Activated naive CD4-positive, alpha-beta T cell treated with anti-CD3 and anti-CD28 coated beads for 36 hours (primary cell): ENCODE results near the gene ATG5. TPM values are rescaled to one million over a fixed set of nuclear protein-coding genes. Genes with fewer than 3 reads are reported as not detected.
"Not testable (repeated sequence)": the region's sequence is repeated elsewhere in the genome, so short reads cannot be mapped to it uniquely, and the experiment has no call there.

ENCODE experiments used
- CTCF ChIA-PET: fragments of 350-600 bp; sonication (Branson Sonifier 250); formaldehyde crosslinking; loops from one replicate; lab custom pipeline; 2021; ENCODE audit warnings: antibody characterized with exemption; lab: Charles Lee
- DNase-seq: peaks from one replicate; pipeline ENCODE4 v3.0.0-alpha.2; 2020
- H3K27ac Mint-ChIP-seq: one replicate; pipeline ENCODE4 v1.8.0; 2021; ENCODE audit warnings: mild to moderate bottlenecking, mixed read lengths
- H3K27me3 Mint-ChIP-seq: one replicate; pipeline ENCODE4 v1.8.0; 2021; ENCODE audit warnings: low read depth, mixed read lengths
- H3K36me3 Mint-ChIP-seq: one replicate; pipeline ENCODE4 v1.8.0; 2021; ENCODE audit warnings: low read depth, mixed read lengths
- H3K4me1 Mint-ChIP-seq: one replicate; pipeline ENCODE4 v1.8.0; 2021; ENCODE audit warnings: low read depth, mixed read lengths
- H3K4me3 Mint-ChIP-seq: one replicate; pipeline ENCODE4 v1.8.0; 2021; ENCODE audit warnings: mild to moderate bottlenecking, moderate library complexity, mixed read lengths
- H3K9me3 Mint-ChIP-seq: one replicate; pipeline ENCODE4 v1.8.0; 2021; ENCODE audit warnings: mixed read lengths
- intact Hi-C: fragments of 100-400 bp; cut with micrococcal nuclease; formaldehyde crosslinking; loops from one replicate; pipeline ENCODE4 v1.15.1; 2023
- total RNA-seq, 2 experiments: library from RNA; stranded (reverse); gene quantifications; one replicate each; pipeline ENCODE4 v1.2.3, GENCODE V29; 2021

ATG5 gene
- total RNA-seq, 2 experiments from 2014 or later, result 20.2 to 20.7 TPM

DNA sequence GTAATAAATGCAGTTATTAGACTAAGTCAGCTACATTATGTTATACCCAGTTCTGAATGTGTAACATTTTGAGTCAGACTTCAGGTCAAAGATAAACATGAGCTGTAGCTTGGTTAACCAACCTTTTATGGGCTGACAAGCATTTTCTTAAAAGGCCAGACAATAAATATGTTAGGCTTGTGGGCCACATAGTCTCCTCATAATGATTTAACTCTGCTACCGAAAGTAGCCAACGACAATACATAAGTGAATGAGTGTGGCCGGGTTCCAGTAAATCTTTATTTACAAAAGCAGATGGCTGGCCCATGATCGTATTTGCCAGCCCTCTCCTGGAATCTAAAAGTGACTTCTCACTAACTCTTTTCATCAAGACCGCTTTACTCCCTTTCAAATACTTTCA, 49.9 kb downstream of the ATG5 start:
- CTCF ChIA-PET, result no interaction called here

GRCh38 chr6:106273087-106273486, 52.5 kb downstream of the ATG5 start:
- Mint-ChIP-seq H3K36me3 (peaks cover 12% of the 10 kb centered on the region), H3K27me3 (no peaks in the 10 kb centered on the region), H3K9me3 (peaks cover 3% of the 10 kb centered on the region), H3K4me3 (no peak overlapping the region), H3K27ac (peak overlapping the region; percentile 3), H3K4me1 (peaks cover 12% of the 10 kb centered on the region)
- no peak for DNase-seq
- intact Hi-C loops, result no loop called here
- CTCF ChIA-PET, result interaction anchor here (0.7 kb wide), 2 partner anchors 10 to 102 kb away, joined by 3 read pairs; no protein-coding TSS in a partner anchor

More for the DNA sequence above, 49.9 kb downstream of the ATG5 start:
- no peak for DNase-seq
- no peak overlapping the region for H3K4me3 Mint-ChIP-seq
- H3K27ac Mint-ChIP-seq, result no peak overlapping the region
- intact Hi-C loops, result no loop called here
- peaks cover 17% of the 10 kb centered on the region for H3K36me3 Mint-ChIP-seq
- H3K27me3 Mint-ChIP-seq, result no peaks in the 10 kb centered on the region
- H3K9me3 Mint-ChIP-seq, result no peaks in the 10 kb centered on the region
- H3K4me1 Mint-ChIP-seq, result peaks cover 12% of the 10 kb centered on the region

DNA sequence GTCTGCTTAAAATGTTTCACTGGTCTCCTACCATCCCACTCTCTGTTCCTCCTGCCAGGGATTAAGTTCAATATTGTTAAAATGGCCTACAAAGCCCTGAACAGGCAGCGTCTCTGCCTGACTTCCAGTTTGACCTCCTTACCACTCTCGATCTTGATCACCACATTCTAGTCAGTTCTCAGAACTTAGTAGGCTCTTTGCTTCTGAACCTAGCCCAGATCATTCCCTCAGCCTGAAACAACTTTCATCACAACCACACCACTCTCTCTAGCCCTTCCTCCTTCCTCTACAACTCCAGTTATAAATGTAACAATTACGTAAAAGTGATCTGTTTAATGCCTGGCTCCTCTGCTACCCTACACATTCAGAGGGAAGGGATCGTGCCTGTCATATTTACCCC, 53.3 kb downstream of the ATG5 start:
- CTCF ChIA-PET, result no interaction called here
- Mint-ChIP-seq H3K4me3 (no peak overlapping the region), H3K4me1 (peaks cover 16% of the 10 kb centered on the region), H3K9me3 (peaks cover 5% of the 10 kb centered on the region), H3K36me3 (peaks cover 15% of the 10 kb centered on the region), H3K27me3 (no peaks in the 10 kb centered on the region), H3K27ac (no peak overlapping the region)
- intact Hi-C loops, result no loop called here
- no peak for DNase-seq

GRCh38 chr6:106270414-106270813, 55.1 kb downstream of the ATG5 start:
- intact Hi-C loops, result no loop called here
- H3K4me3 Mint-ChIP-seq, result no peak overlapping the region
- DNase-seq, result no peak
- H3K9me3 Mint-ChIP-seq, result peaks cover 22% of the 10 kb centered on the region
- H3K36me3 Mint-ChIP-seq, result peaks cover 29% of the 10 kb centered on the region
- CTCF ChIA-PET, result no interaction called here
- H3K27me3 Mint-ChIP-seq, result no peaks in the 10 kb centered on the region
- no peak overlapping the region for H3K27ac Mint-ChIP-seq
- peaks cover 15% of the 10 kb centered on the region for H3K4me1 Mint-ChIP-seq

- H3K36me3 Mint-ChIP-seq, result peaks cover 38% of the 10 kb centered on the region
- CTCF ChIA-PET, H3K27me3 Mint-ChIP-seq, intact Hi-C loops, DNase-seq, H3K27ac Mint-ChIP-seq, H3K4me3 Mint-ChIP-seq: not testable (repeated sequence)
- H3K9me3 Mint-ChIP-seq, result peaks cover 25% of the 10 kb centered on the region
- peaks cover 15% of the 10 kb centered on the region for H3K4me1 Mint-ChIP-seq
These were observed 56.2 kb downstream of the ATG5 start for GRCh38 chr6:106269268-106269919.

- peaks cover 25% of the 10 kb centered on the region for H3K9me3 Mint-ChIP-seq
- H3K27ac Mint-ChIP-seq, intact Hi-C loops, H3K27me3 Mint-ChIP-seq, H3K4me3 Mint-ChIP-seq, DNase-seq, CTCF ChIA-PET: not testable (repeated sequence)
- H3K36me3 Mint-ChIP-seq, result peaks cover 42% of the 10 kb centered on the region
- H3K4me1 Mint-ChIP-seq, result peaks cover 15% of the 10 kb centered on the region
These were observed 57.1 kb downstream of the ATG5 start for GRCh38 chr6:106268500-106268899.

GRCh38 chr6:106264433-106264832, 61.1 kb downstream of the ATG5 start:
- intact Hi-C loops, H3K27me3 Mint-ChIP-seq, DNase-seq, H3K27ac Mint-ChIP-seq, H3K4me3 Mint-ChIP-seq: not testable (repeated sequence)
- peaks cover 54% of the 10 kb centered on the region for H3K36me3 Mint-ChIP-seq
- peaks cover 18% of the 10 kb centered on the region for H3K4me1 Mint-ChIP-seq
- H3K9me3 Mint-ChIP-seq, result peaks cover 25% of the 10 kb centered on the region
- CTCF ChIA-PET, result interaction anchor here (0.6 kb wide), 1 partner anchor 70 kb away, joined by 5 read pairs; no protein-coding TSS in a partner anchor

DNA sequence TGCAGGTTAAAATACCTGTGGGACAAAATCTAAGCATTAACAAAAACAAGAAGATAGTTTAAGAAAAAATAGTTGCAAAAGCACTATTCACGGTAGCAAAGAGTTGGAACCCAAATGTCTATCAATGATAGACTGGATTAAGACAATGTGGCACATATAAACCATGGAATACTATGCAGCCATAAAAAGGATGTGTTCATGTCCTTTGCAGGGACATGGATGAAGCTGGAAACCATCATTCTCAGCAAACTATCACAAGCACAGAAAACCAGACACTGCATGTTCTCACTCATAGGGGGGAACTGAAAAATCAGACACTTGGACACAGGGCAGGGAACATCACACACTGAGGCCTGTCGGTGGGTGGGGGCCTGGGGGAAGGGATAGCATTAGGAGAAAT, 65.8 kb downstream of the ATG5 start:
- H3K4me1 Mint-ChIP-seq, DNase-seq, intact Hi-C loops, H3K27ac Mint-ChIP-seq, H3K27me3 Mint-ChIP-seq, H3K9me3 Mint-ChIP-seq, CTCF ChIA-PET, H3K4me3 Mint-ChIP-seq: not testable (repeated sequence)
- H3K36me3 Mint-ChIP-seq, result peaks cover 18% of the 10 kb centered on the region

- no peak overlapping the region for H3K27ac Mint-ChIP-seq
These were observed 66.8 kb downstream of the ATG5 start for GRCh38 chr6:106258726-106259125.

DNA sequence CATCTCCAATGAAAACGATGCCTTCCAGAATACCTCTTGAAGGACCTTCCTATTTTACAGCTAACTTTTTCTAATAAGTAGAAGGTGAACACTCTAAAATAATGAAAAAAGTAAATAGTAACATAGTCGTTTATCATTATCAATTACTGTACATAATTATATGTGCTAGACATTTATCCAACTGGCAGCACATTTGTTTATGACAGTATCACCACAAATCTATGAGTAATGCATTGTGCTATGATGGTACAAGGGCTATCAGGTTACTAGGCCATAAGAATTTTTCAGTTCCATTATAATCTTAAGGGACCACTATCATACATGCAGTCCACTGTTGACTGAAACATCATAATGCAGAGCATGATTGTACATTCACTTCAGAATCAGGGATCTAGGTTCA, 68.4 kb downstream of the ATG5 start:
- no peak overlapping the region for H3K4me3 Mint-ChIP-seq
- CTCF ChIA-PET, result interaction anchor here (0.8 to 1.6 kb wide), 2 partner anchors 25 to 46 kb away, joined by 4 read pairs; no protein-coding TSS in a partner anchor
- no peak for DNase-seq
- intact Hi-C loops, result no loop called here
- H3K27ac Mint-ChIP-seq, result no peak overlapping the region
- no peaks in the 10 kb centered on the region for H3K27me3 Mint-ChIP-seq
- peaks cover 20% of the 10 kb centered on the region for H3K4me1 Mint-ChIP-seq
- peaks cover 13% of the 10 kb centered on the region for H3K36me3 Mint-ChIP-seq
- no peaks in the 10 kb centered on the region for H3K9me3 Mint-ChIP-seq

More at GRCh38 chr6:106258726-106259125, 66.8 kb downstream of the ATG5 start:
- no peaks in the 10 kb centered on the region for H3K27me3 Mint-ChIP-seq
- peaks cover 11% of the 10 kb centered on the region for H3K36me3 Mint-ChIP-seq
- no peaks in the 10 kb centered on the region for H3K9me3 Mint-ChIP-seq
- CTCF ChIA-PET, result no interaction called here
- H3K4me1 Mint-ChIP-seq, result peaks cover 6% of the 10 kb centered on the region
- intact Hi-C loops, result no loop called here
- no peak overlapping the region for H3K4me3 Mint-ChIP-seq
- no peak for DNase-seq

DNA sequence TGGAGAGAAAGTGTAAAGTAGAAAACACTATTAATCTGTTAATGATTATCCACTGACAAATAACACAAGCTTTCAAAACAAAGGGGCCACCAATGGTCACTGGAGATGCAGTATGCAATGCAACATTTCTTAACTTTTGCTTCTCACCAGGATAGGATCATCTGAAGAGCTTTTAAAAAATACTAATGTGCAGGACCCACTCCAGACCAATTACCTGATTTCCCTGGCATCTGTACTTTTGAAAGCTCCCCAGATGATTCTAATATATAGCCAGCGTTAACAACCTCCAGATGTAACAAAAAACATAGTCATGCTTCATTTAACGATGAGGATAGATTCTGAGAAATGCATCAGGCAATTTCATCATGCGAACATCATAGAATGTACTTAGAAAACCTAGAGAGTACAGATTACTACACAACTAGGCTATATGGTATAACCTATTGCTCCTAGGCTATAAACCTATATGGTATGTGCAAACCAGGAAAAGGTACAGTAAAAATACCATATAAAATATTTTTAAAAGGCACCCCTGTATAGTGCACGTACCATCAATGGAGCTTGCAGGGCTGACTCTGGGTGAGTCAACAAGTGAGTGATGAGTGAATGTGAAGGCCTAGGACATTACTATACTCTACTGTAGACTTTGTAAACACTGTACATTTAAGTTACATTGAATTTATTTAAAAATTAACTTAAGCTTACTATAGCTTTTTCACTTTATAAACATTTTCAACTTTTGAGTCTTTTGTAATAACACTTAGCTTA, 69.2 kb downstream of the ATG5 start:
- intact Hi-C loops, result no loop called here
- Mint-ChIP-seq H3K9me3 (no peaks in the 10 kb centered on the region), H3K27me3 (no peaks in the 10 kb centered on the region), H3K36me3 (peaks cover 10% of the 10 kb centered on the region), H3K27ac (no peak overlapping the region), H3K4me3 (no peak overlapping the region), H3K4me1 (peaks cover 19% of the 10 kb centered on the region)
- CTCF ChIA-PET, result interaction anchor here (0.8 to 1.6 kb wide), 2 partner anchors 26 to 46 kb away, joined by 4 read pairs; no protein-coding TSS in a partner anchor
- DNase-seq, result no peak

DNA sequence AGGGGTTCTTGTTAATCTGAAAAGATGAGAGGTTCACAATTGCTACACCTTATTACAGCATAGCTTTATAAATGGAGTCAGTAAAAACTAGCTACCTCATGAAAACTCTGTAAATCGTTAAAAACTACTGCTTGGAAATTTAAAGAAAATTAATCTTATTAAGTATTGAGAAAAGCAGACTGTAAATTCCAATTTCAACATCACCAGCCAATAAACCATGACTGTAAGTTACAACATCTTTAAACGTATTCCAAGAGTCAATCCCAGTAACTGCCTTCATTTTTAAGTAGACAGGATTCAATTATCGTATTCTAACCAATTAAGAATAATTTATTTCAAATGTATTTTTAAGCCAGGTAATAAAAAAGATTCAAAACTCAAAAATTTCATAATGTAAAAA, 70.3 kb downstream of the ATG5 start:
- Mint-ChIP-seq H3K4me1 (peaks cover 19% of the 10 kb centered on the region), H3K27ac (no peak overlapping the region), H3K9me3 (no peaks in the 10 kb centered on the region), H3K4me3 (no peak overlapping the region), H3K27me3 (no peaks in the 10 kb centered on the region), H3K36me3 (peaks cover 6% of the 10 kb centered on the region)
- DNase-seq, result no peak
- intact Hi-C loops, result no loop called here
- CTCF ChIA-PET, result no interaction called here
